GM18526 (cell line): ENCODE measurements around the gene CFLAR.

Experiments
- POLR2A ChIP-seq: IDR thresholded peaks from 3 replicates; pipeline ENCODE4 v1.6.1; 2011; ENCODE audit not compliant: insufficient read length; ENCODE audit errors: extremely low read depth

The CFLAR gene

DNA sequence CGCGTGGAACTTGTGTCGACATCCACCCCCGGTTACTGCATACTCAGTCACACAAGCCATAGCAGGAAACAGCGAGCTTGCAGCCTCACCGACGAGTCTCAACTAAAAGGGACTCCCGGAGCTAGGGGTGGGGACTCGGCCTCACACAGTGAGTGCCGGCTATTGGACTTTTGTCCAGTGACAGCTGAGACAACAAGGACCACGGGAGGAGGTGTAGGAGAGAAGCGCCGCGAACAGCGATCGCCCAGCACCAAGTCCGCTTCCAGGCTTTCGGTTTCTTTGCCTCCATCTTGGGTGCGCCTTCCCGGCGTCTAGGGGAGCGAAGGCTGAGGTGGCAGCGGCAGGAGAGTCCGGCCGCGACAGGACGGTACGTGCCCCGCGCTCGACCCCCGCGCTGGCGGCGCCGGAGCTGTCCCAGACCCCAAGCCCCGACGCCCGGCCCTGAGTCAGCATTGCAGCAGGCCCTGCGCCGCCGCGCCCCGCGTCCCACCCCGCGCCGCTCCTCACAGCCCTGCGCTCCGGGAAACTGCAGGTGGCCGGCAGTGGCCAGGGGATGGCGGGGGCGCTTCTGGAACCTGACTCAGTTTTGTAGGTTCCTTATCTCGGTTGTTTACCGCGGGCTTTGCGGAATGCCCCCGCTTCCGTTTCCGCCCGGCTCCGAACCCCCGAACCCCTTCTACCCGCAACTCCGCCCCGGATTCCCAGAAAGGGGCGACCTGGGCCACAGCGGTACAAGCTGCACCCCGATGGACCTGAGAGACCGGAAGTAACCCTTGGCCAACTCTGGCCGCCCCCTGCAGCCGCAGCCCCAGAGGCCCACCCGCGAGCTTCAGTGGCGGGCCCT, at the start of gene CFLAR:
Gene CFLAR (plus strand): TSS at position 50 of the 844 bp plus-strand sequence. CDS start 13,702 bp downstream, outside the sequence.
- TF ChIP-seq POLR2A, result peak; percentile 86

DNA sequence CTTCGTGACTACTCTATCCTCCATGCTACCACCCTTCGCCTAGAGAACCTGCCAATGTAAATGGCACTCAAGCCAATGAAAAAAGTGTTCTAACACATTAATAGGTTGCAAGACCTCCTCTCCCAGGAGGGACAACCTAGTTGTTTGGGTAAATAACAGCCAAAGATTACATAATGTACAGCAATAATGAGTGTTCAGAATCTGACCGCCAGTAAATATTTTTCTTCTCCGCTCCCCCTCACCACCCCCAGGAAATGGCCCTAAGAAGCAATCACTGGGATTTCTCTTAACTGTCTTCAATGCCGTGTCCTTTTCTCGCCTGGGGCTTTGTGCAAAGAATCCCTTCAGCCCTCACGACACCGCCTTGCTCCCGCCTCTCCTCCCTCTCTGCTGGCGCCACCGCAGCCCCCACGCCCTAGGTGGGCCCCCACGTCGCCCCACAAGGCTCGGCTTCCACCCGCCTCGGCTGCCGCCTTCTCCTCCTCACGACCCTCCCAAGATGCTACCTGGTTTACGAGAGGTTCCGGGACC, 45.0 kb upstream of the CFLAR start:
- TF ChIP-seq POLR2A, result no peak

DNA sequence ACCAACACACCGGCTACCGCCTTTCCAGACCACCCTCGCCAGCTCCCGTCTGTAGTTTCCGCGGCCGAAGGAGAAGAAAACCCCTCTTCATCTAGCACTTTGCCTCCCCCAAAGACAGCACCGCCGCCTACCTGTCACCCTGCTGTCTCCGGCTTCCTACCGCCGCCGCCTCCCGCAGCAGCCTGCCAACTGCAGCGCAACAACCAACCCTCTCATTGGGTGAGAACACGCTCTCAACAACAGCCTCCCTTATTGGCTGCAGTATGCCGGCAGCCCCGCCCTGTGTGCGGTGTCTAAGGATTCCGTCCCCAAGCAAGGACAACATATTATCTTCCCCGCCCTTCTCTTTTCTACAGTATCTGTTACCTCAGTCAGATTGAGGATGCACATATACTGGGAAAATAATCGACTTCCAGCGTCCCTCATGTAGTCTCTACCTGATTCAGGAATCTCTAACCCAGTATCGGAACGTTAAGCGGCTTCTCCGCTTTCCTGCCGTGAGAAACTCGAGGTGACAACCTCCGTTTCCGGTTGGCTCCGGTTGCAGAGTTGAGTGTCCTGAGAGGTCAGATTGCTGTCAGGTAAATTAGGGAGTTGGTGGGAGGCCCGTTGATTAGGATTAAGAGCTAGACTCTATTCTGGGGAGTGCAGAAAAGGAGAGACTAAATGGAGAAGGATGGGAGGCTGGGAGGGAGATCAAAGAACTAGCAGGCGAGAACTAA, 44.3 kb upstream of the CFLAR start, which contains the start of the genes HYCC2 and NDUFB3:
Gene HYCC2 (minus strand): TSS at position 193 of the 722 bp plus-strand sequence. CDS start 47,662 bp downstream, outside the sequence.
Gene NDUFB3 (plus strand): TSS at position 523 of the 722 bp plus-strand sequence. CDS start 6,882 bp downstream, outside the sequence.
- TF ChIP-seq POLR2A, result peak; percentile 58

GRCh38 chr2:201072201-201072530, 43.8 kb upstream of the CFLAR start:
- TF ChIP-seq POLR2A, result no peak

DNA sequence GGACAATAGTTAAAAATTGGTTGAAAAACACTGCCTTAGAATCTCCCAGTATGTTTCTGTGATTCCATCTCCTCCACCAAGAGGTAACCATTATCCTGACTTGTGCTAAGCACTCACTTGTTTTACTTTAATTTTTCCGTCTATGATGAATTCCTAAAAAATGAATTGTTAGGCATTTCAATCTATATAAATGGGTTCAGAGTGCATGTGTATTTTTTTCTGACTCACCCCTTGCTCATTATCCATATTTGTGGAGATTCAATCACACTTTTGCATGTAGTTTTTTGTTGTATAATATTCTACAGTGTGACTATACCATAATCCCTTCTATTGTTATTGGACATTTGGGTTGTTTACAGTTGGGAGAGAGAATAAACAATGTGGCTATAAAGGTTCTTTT, 42.9 kb upstream of the CFLAR start:
- TF ChIP-seq POLR2A, result no peak

GRCh38 chr2:201074996-201075395, 41.0 kb upstream of the CFLAR start:
- TF ChIP-seq POLR2A, result no peak

DNA sequence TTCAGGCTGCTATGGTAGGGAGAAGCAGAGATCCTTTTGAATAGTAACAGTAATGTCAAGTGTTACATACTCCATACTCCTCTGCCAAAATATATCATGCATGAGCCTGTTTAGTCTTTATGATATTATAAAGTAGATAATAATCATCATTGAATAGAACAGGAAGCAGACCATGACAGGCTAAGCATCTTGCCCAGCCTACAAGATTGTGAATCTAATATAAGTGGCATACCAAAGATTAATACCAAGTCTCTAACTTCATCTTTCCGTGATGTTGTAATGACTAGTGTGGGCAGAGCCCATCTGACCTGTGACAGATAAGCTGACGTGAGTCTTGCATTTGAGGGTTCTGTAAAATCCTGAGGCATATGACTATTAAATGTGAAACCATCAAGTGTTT, 31.1 kb upstream of the CFLAR start:
- no peak for TF ChIP-seq POLR2A

DNA sequence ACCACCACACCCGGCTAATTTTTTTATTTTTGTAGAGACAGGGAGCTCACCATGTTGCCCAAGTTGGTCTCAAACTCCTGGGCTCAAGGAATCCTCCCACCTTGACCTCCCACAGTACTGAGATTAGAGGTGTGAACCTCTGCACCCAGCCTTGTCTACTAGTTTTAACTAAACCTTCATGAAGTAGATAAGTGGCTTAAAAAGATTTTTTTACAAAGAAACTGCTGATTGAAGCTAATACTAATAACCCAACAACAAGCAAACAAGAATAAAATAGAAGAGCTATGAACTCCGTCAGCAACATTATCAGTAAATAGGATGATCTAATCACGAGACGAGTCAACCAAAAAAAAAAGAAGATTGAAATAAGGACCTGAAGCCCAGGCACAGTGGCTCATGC, 25.4 kb upstream of the CFLAR start:
- TF ChIP-seq POLR2A, result no peak

- TF ChIP-seq POLR2A, result no peak
Observed at GRCh38 chr2:201093573-201093972, 22.4 kb upstream of the CFLAR start.

DNA sequence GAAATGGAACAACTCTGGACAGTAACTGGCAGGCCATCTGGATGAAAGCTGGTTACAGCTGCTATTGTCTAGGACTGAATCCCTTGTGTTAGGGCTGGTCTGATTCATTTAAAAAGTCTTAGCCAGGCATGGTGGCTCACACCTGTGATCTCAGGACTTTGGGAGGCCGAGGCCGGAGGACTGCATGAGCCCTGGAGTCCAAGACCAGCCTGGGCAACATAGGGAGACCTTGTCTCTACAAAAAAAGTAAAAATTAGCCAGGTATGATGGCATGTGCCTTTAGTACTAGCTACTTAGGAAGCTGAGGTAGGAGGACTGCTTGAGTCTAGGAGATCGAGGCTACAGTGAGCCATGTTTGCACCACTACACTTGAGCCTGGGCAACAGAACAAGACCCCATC, 15.5 kb upstream of the CFLAR start:
- TF ChIP-seq POLR2A, result no peak

- TF ChIP-seq POLR2A, result no peak
Observed at GRCh38 chr2:201105759-201106158, 10.2 kb upstream of the CFLAR start.

GRCh38 chr2:201107624-201108023, 8.3 kb upstream of the CFLAR start:
- TF ChIP-seq POLR2A, result no peak

GRCh38 chr2:201108341-201108740, 7.6 kb upstream of the CFLAR start:
- TF ChIP-seq POLR2A, result no peak

DNA sequence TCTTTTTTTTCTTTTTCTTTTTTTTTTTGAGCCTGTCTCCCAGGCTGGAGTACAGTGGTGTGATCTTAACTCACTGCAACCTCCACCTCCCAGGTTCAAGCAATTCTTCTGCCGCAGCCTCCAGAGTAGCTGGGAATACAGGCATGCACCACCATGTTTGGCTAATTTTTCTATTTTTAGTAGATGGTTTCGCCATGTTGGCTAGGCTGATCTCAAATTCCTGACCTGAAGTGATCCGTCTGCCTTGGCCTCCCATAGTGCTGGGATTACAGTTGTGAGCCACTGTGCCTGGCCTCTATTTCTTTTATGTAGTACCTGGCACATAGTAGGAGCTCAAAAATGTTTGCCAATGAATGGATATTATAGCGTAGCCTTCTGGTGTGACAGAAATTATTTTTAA, 6.8 kb upstream of the CFLAR start:
- TF ChIP-seq POLR2A, result no peak

GRCh38 chr2:201110615-201111014, 5.3 kb upstream of the CFLAR start:
- no peak for TF ChIP-seq POLR2A

DNA sequence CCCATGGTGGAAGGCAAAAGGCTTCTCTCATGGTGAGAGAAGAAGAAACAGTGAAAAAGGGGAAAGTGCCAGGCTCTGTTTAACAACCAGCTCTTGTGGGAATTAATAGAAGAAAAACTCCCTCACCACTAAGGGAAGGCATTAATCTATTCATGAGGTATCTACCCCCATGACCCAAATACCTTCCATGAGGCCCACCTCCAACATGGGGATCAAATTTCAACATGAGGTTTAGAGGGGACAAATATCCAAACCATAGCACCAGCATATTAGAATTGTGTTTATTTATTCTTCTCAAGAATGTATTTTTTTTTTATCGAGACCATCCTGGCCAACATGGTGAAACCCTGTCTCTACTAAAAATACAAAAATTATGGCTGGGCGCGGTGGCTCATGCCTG, 4.9 kb upstream of the CFLAR start:
- no peak for TF ChIP-seq POLR2A
